Measurements from ENCODE around the gene ATF6.

ATF6 gene

DNA sequence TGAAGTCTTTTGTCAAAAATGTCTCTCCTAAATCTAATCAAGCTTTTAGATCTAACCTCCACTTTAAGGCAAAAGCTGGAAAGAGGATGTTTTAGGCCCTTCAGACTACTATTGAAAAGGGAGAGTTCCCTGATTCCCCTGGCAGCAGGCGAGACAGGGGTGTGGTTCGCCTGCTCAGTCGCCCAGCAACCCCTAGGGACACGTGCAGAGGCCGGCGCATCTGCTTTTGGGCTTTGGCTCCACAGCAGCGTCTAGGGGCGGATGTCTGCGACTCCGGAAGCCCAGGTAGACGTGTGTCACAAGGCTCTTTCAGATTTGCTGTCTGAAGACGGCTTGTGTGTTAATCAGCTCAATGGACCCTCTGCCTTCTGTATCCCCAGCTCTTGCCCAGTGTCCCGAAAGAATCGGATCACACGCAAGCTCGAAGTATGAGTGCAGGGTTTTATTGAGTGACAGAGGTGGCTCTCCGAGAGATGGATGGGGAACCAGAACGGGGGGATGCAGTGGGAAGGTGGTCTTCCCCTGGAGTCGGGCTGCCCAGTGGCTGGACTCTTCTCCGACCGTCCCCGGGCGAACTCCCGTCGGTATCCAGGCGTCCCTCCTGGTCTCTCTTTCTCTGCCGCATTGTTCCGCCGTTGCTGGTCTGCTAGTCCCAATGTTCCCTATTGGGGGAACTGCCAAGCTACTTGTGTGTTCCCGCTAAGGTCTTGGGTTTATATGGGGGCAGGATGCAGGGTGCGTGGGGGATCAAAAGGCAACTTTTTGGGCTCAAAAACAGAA is 212.1 kb downstream of the ATF6 start:
- DNase-seq, result no peak

GRCh38 chr1:161981126-161981525 is 215.0 kb downstream of the ATF6 start:
- DNase-seq, result no peak

DNA sequence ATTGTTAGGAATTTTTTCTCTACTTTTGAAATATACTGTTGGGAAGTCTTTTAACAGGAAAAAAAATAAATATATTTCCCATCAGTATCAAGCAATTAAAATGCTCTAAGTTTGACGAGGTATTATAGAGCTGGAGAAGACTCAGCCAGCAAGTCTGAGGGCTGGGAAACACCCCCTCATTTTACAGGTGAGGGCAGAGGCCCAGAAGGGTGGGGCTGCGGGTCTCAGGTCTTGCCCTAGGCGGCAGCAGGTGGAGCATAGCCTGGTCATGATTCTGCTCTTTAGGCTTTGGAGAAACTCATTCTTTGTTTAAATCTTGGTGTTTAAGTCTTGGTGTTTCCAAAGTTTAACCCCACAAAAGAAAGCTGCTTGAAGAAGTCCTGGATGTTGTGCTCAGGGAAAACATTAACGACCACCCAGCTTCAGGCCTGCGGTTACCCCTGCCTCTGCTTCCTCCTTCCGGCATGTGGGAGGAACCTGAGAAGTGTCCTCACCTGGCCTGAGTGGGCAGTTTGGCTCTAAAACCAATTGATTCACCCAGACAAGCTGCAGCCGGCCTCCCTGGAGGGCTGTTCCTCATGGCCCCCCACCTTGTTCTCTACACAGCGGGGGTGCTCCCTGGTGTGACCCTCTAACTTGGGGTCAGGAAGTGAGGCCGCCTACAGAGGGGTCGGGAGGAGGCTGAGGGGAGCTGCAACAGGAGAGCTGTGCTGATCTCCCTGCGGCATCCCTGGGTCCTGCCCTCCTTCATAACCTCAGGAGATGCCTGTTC is 215.8 kb downstream of the ATF6 start:
- DNase-seq, result no peak

- no peak for DNase-seq
Observed at GRCh38 chr1:161982507-161982895, 216.4 kb downstream of the ATF6 start.

DNA sequence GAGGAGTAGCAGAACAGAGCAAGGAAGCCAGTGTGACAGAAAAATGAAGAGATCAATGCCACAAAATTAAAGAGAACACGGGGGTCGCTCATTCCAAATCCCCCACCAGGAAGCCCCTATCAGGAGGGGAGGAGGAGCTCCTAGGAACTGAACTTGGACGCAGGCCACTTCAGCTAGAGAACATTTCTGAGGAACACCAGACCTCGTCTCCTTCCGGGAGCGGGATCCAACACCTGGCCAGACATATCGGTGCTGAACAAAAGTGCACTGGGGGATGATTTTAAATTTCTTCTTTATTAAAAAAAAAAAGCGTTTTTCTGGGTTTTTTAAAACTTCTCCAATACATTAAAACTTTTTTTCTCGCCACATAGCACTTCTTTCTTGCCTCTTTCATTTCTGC is 216.8 kb downstream of the ATF6 start:
- DNase-seq, result no peak

DNA sequence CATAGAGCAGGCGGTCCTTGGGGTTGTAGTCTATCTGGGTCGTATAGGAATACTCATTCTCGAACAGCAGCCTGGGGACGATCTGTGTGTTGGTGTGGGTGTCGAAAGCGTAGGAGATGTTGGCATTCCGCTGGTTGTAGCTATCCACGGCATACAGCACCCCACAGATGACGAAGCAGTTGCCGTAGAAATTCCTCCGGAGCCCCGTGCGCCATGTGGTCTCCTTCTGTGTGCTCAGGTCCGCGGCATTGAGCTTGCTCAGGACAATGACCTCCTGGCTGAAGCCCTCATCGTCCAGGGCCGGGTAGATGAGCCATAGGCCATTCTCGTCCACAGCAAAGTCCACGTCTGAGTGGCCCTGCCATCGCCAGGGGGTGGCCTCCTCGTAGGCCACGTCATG is 217.6 kb downstream of the ATF6 start:
- no peak for DNase-seq

- DNase-seq, result no peak
Observed at GRCh38 chr1:161985301-161985822, 219.2 kb downstream of the ATF6 start.

- no peak for DNase-seq
Observed at GRCh38 chr1:161986328-161986727, 220.2 kb downstream of the ATF6 start.

GRCh38 chr1:161987303-161987702 is 221.2 kb downstream of the ATF6 start:
- DNase-seq, result no peak

DNA sequence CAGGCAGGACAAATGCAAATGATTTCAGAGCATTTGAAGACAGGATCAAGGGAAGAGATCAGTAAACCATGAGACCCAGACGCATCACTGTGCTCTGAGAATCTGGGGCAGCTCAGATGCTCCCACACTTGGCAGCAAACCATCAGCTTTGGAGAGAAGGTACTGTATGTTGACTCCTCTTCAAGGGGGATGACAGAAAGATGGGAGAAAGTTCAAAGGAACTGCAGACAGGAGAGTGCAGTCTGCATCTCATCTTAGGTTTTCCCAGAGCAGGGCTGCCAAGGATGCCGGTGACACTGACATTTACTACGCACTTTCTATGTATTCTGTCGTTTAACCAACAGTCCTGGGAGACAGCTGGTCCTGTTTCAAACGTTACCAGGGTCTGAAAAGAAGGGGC is 221.8 kb downstream of the ATF6 start:
- no peak for DNase-seq

GRCh38 chr1:161988413-161988812 is 222.3 kb downstream of the ATF6 start:
- no peak for DNase-seq

DNA sequence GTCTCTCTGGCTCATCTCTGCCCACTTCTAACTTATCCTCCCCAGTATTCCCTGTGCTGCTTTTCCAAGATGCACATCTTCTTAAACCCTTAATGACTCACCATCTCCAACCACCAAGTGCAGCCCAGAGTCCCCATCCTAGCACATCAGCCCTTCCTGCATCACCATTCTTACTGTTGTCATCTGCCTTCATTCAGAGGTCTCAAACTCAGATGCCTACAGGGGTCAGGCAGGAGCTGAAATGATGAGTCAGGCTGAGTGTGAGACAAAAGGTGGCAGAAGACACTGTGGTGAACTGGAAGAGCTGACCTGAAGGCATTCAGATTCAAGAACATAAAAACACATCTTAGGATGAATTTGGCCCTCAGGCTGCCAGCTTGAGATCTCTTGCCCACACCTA is 223.0 kb downstream of the ATF6 start:
- no peak for DNase-seq

- DNase-seq, result no peak
Observed at GRCh38 chr1:161989786-161990185, 223.7 kb downstream of the ATF6 start.

DNA sequence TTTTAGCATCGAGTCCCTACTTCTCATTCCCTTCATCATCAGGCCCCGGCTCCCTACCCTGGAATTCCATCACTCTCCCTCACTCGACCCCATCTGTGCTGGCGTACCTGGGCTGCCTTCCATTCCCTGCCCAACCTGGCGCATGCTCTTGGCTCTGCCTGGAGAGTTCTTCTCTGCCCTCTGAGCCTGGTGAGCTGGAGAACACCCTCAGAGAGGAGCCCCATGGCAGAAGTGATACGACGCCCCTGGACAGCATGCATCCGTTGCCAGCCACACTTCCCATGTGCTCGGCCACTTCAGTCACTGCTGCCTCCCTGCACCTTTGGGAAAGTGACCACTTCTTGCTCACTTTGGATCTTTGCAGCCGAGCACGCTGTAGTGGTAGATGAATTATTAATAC is 227.5 kb downstream of the ATF6 start:
- DNase-seq, result no peak

GRCh38 chr1:161994175-161994668 is 228.1 kb downstream of the ATF6 start:
- DNase-seq, result no peak

DNA sequence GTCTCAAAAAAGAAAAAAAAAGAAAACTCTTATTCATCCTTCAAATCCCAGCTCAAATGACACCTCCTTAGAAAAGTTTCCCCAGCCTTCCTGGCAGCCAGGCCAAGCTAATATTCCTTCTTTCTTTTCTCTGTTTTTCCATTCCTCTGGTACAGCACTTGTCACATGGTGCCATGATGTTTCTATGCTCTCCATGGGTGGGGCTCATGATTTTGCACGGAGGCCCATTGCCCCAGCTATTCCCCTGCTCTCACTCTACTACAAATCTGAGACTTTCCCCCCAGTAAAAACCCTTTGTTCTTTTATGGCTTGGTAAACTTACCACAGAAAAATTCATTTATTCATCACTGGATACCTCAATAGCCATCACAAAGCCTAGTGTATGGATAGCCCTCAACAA is 231.0 kb downstream of the ATF6 start:
- no peak for DNase-seq

DNA sequence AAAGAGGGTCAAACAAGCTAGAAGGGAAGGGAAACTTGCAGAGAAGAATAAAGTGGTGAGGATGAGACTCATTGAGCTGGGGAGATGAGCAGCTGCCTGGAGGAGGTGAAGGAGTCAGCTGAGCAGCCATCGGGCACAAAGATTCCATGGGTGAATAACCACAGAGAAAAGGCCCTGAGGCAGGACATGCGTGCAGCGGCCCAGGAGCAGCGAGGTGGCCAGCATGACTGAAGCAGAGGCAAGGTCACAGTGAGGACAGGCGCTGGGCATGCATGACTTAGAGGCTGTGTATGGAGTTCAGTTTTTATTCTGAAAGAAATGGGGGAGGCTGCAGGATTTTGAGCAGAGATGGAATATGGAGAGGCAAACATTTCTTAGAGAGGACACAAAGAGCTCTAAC is 232.7 kb downstream of the ATF6 start:
- no peak for DNase-seq

DNA sequence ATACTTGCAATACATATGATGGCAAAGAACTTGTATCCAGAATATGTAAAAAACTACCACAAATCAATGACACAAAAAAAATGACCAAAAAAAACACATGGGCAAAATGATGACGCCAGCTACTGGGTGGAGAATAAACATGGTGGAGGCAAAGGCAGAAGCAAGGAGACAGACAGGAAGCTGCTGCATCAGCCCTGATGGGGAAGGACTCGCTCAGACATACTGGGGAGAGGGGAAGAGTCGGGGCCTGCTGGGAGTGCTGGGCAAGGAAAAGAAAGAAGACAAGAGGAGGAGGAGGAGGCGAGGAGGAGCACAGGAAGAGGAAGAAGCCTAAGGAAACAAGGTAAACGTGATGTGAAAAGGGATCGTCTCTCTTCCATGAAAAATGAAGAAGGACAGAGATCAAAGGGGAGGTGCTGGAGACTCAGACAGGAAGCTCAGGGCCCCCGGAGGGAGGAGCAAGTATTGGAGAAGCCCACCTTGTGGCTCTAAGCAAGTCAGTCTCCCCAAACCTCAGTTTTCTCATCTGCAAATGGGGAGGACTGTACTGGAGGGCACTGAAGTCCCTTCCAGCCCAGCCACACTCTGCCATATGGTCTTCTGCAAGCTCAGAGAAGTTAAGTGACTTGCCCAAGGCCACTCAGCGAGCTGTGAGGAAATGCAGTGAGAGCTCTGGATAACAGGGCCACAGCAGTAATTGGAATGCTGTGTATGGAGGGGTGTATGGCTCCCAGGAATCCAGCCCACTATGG is 233.4 kb downstream of the ATF6 start:
- no peak for DNase-seq

DNA sequence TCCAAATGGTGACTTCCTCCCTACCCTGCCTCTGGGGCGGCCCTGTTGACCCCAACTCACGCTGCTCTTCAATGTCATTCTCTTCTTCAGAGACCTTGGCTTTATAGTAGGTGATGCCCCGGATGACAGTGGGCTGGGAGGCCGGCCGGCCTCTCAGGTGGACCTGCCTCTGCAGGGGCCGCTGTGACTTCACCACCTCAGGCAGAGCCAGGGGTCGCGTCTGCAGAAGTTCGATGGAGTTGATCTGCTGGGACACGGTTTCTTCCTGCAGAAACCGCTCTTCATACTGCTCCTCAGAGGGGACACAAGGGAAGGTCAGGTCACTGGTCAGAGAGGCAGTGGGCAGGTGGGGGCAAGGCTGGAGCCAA is 233.9 kb downstream of the ATF6 start:
- no peak for DNase-seq

DNA sequence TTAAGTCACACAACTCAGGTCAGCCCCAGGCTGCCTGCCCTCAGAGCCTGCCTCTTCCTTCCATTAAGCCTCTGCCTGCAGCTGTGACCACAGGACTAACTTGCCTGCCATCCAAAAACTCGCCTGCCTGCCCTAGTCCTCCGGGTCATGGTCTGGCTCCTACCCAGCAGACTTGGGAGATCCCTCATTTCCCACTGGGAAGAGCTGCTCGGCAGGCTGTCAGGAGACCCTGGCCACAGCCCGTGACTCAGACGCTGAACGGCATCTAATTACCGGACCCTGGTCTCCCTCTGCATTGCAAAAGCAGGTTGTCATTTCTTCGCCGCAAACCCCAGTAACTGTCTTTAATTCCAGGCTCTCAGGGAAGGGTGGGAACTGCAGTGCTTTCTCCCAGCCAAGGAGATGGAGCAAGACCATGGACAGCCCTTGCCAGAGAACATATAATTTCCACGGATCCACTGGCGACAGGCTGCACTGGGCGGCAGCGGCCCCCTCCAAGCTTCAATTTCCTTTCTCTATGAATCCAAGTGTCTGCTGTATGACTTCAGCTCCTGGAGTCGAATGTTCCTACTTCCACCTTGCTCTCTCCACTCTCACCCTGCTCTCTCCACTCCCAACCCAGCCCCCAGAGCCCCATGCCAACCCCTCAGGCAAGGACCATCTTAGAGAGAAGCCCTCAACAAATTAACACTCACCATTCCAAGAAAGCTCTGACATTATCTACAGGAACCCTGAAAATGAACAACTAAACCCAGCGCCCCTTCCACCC is 237.1 kb downstream of the ATF6 start:
- DNase-seq, result no peak

- DNase-seq, result no peak
Observed at GRCh38 chr1:162003830-162004215, 237.7 kb downstream of the ATF6 start.

DNA sequence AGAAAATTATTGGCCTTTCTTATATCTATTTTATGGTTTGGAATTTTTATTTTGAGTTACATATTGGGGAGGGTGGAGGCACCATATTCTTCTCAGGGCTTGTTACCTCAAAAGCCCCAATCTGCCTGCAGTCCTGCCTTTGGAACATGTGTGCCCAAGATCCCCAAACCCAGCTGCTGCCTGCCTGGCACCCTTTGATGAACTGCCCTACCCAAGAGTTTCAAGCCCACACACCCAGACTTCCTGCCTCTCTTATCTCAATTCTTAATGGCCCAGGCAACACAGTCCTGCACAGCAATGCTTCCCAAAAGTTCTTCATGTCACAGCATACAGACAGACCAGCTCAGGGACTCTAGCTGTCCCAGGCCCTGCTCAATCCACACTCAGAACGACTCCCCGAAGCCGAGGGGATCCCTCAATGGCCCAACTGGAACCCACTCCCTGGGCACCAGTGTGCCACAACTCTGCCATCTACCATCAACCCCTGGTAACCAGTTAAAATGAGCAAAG is 238.4 kb downstream of the ATF6 start:
- no peak for DNase-seq
